GM23338 (cell line): ENCODE measurements around the gene NEK10. TPM values are rescaled to one million over a fixed set of nuclear protein-coding genes. Genes with fewer than 3 reads are reported as not detected.

Experiments used
- ATAC-seq: fragments of 200-7000 bp; cut with Tn5 transposase; 3 replicates; pipeline ENCODE4 v1.9.1; 2020
- DNase-seq: peaks from one replicate; pipeline ENCODE4 v3.0.0-alpha.2; 2015; ENCODE audit warnings: low spot score
- H2AFZ ChIP-seq: fragments of 200-600 bp; sonication (generic); 2 replicates; pipeline ENCODE4 v1.8.0; 2016; ENCODE audit warnings: antibody characterized with exemption, mild to moderate bottlenecking, moderate library complexity
- H3F3A ChIP-seq: fragments of 200-600 bp; sonication (generic); replicated peaks from 2 replicates; pipeline ENCODE4 v1.8.0; 2017; ENCODE audit warnings: antibody characterized with exemption, mixed run types, low read depth
- H3K27ac ChIP-seq: fragments of 200-600 bp; sonication (generic); 2 replicates; pipeline ENCODE4 v1.6.1; 2016; ENCODE audit warnings: low read depth
- H3K27me3 ChIP-seq: fragments of 200-600 bp; sonication (generic); 2 replicates; pipeline ENCODE4 v1.8.0; 2016; ENCODE audit warnings: mild to moderate bottlenecking, mixed run types, moderate library complexity; ENCODE audit not compliant: insufficient read depth
- H3K36me3 ChIP-seq: fragments of 200-600 bp; sonication (generic); 2 replicates; pipeline ENCODE4 v1.8.0; 2016; ENCODE audit warnings: mild to moderate bottlenecking; ENCODE audit not compliant: insufficient read depth
- H3K4me1 ChIP-seq: fragments of 200-600 bp; sonication (generic); 2 replicates; pipeline ENCODE4 v1.8.0; 2016; ENCODE audit warnings: mild to moderate bottlenecking, moderate library complexity; ENCODE audit not compliant: insufficient read depth
- H3K4me2 ChIP-seq: fragments of 200-600 bp; sonication (generic); 2 replicates; pipeline ENCODE4 v1.7.1; 2017; ENCODE audit warnings: mixed run types
- H3K4me3 ChIP-seq: fragments of 200-600 bp; sonication (generic); 2 replicates; pipeline ENCODE4 v1.6.1; 2016; ENCODE audit warnings: mixed run types
- H3K79me2 ChIP-seq: fragments of 200-600 bp; sonication (generic); replicated peaks from 2 replicates; pipeline ENCODE4 v1.8.0; 2017; ENCODE audit warnings: mild to moderate bottlenecking; ENCODE audit not compliant: insufficient read depth
- H3K9me2 ChIP-seq: fragments of 200-600 bp; sonication (generic); 2 replicates; pipeline ENCODE4 v1.8.0; 2017; ENCODE audit not compliant: insufficient read depth
- H4K20me1 ChIP-seq: fragments of 200-600 bp; sonication (generic); replicated peaks from 2 replicates; pipeline ENCODE4 v1.8.0; 2017; ENCODE audit warnings: mild to moderate bottlenecking; ENCODE audit not compliant: insufficient read depth
- H3K27ac Mint-ChIP-seq: 2 replicates; pipeline ENCODE4 v1.8.0; 2020; ENCODE audit warnings: inconsistent platforms, mild to moderate bottlenecking, moderate library complexity, mixed read lengths
- H3K27me3 Mint-ChIP-seq: 3 replicates; pipeline ENCODE4 v1.8.0; 2022; ENCODE audit warnings: low read depth, mild to moderate bottlenecking, moderate library complexity, mixed read lengths, inconsistent platforms; ENCODE audit not compliant: insufficient read depth, poor library complexity
- H3K36me3 Mint-ChIP-seq: 3 replicates; pipeline ENCODE4 v1.8.0; 2021; ENCODE audit warnings: low read depth, mild to moderate bottlenecking, inconsistent platforms, moderate library complexity, mixed read lengths
- H3K4me1 Mint-ChIP-seq: 3 replicates; pipeline ENCODE4 v1.8.0; 2020; ENCODE audit warnings: mild to moderate bottlenecking, inconsistent platforms, mixed read lengths
- H3K4me3 Mint-ChIP-seq: 3 replicates; pipeline ENCODE4 v1.8.0; 2021; ENCODE audit warnings: moderate library complexity, mild to moderate bottlenecking, inconsistent platforms, mixed read lengths
- H3K9me3 Mint-ChIP-seq: 3 replicates; pipeline ENCODE4 v1.8.0; 2020; ENCODE audit warnings: moderate library complexity, mild to moderate bottlenecking, inconsistent platforms, mixed read lengths
- CREB1 ChIP-seq: fragments of 250-450 bp; sonication (Bioruptor Pico); IDR thresholded peaks from 2 replicates; pipeline ENCODE4 v1.5.0; 2020; ENCODE audit warnings: low read depth, mild to moderate bottlenecking, moderate library complexity
- CTCF ChIP-seq, 2 experiments: fragments of 200-600 bp in 1 of 2; sonication (generic) in 1 of 2; conservative IDR thresholded peaks; 2 replicates each; pipeline versions ENCODE4 v1.5.1 to v1.6.1; 2016 to 2017; ENCODE audit warnings: antibody characterized with exemption in 2 of 2, low read depth in 2 of 2, mild to moderate bottlenecking in 2 of 2, moderate library complexity in 1 of 2
- ETS1 ChIP-seq: IDR thresholded peaks from 2 replicates; pipeline ENCODE4 v1.6.1; 2016; ENCODE audit warnings: antibody characterized with exemption
- EZH2 ChIP-seq: fragments of 200-600 bp; sonication (generic); IDR thresholded peaks from one replicate; pipeline ENCODE4 v1.8.0; 2017; ENCODE audit warnings: antibody characterized with exemption, mild to moderate bottlenecking, low read depth; ENCODE audit not compliant: unreplicated experiment
- EZH2phosphoT487 ChIP-seq: fragments of 200-600 bp; sonication (generic); IDR thresholded peaks from one replicate; pipeline ENCODE4 v1.8.1; 2018; ENCODE audit warnings: antibody characterized with exemption; ENCODE audit not compliant: unreplicated experiment
- JUNB ChIP-seq: IDR thresholded peaks from one replicate; pipeline ENCODE4 v1.6.1; 2016; ENCODE audit warnings: antibody characterized with exemption; ENCODE audit not compliant: unreplicated experiment
- NANOG ChIP-seq: IDR thresholded peaks from 2 replicates; pipeline ENCODE4 v1.6.1; 2016; ENCODE audit warnings: antibody characterized with exemption, borderline replicate concordance
- POLR2AphosphoS5 ChIP-seq: IDR thresholded peaks from 2 replicates; pipeline ENCODE4 v1.6.1; 2016; ENCODE audit warnings: antibody characterized with exemption, low read depth
- REST ChIP-seq: IDR thresholded peaks from one replicate; pipeline ENCODE4 v1.6.1; 2018; ENCODE audit warnings: antibody characterized with exemption; ENCODE audit not compliant: unreplicated experiment
- STAT1 ChIP-seq: IDR thresholded peaks from one replicate; pipeline ENCODE4 v1.6.1; 2016; ENCODE audit warnings: antibody characterized with exemption; ENCODE audit not compliant: unreplicated experiment
- ZNF114 ChIP-seq: fragments of 250-450 bp; sonication (Bioruptor Pico); IDR thresholded peaks from 2 replicates; pipeline ENCODE4 v1.5.0; 2020; ENCODE audit warnings: mild to moderate bottlenecking, moderate library complexity
- ZNF331 ChIP-seq: fragments of 250-450 bp; sonication (Bioruptor Pico); IDR thresholded peaks from 2 replicates; pipeline ENCODE4 v1.5.0; 2020; ENCODE audit warnings: low read depth, mild to moderate bottlenecking, moderate library complexity
- ZNF462 ChIP-seq: fragments of 250-450 bp; sonication (Bioruptor Pico); IDR thresholded peaks from 2 replicates; pipeline ENCODE4 v1.5.0; 2020; ENCODE audit warnings: mild to moderate bottlenecking, moderate library complexity
- polyA plus RNA-seq: library from polyadenylated mRNA; unstranded; fragments of >200 nt; fragmentation: Nextera tagmentation; extraction: Ambion mirVana; gene quantifications from 2 replicates; pipeline ENCODE4 v1.2.1, GENCODE V29; 2016
- total RNA-seq: library from RNA; depleted of rRNA; stranded (reverse); fragments of >200 nt; shearing (Covaris generic); gene quantifications from 2 replicates; pipeline ENCODE4 v1.2.3, GENCODE V29; 2014

NEK10 gene
- total and polyA plus RNA-seq, 2 experiments from 2014 or later = 0.55 to 2.0 TPM

GRCh38 chr3:27114684-27115083 lies 254.5 kb downstream of the NEK10 start:
- H3K27ac Mint-ChIP-seq = no peak overlapping the region
- TF ChIP-seq STAT1 (no peak), ZNF331 (no peak), ZNF462 (CRISPR knock-in tag) (no peak), ETS1 (no peak), REST (no peak), ZNF114 (CRISPR knock-in tag) (no peak), CTCF (conservative IDR thresholded peaks at IDR 0.05; ENCODE audit: low read depth in 2 of 2) (no peak), POLR2AphosphoS5 (no peak), NANOG (no peak), EZH2phosphoT487 (no peak), CREB1 (CRISPR knock-in tag) (no peak), JUNB (no peak), EZH2 (no peak)
- Histone ChIP-seq H3K4me1 (peaks cover 4% of the 10 kb centered on the region), H3K9me2 (peaks cover 4% of the 10 kb centered on the region; the same call in 1 of the 2 replicates), H3K36me3 (no peaks in the 10 kb centered on the region), H4K20me1 (no peaks in the 10 kb centered on the region), H3K27me3 (no peaks in the 10 kb centered on the region), H3K4me3 (no peak overlapping the region), H3F3A (no peaks in the 10 kb centered on the region), H3K79me2 (no peaks in the 10 kb centered on the region), H3K4me2 (no peak overlapping the region), H3K27ac (no peak overlapping the region), H2AFZ (no peak overlapping the region)
- H3K36me3 Mint-ChIP-seq = peaks cover 3% of the 10 kb centered on the region; the same call in 2 of the 3 replicates
- no peak overlapping the region for H3K4me3 Mint-ChIP-seq
- peaks cover 3% of the 10 kb centered on the region; the same call in 1 of the 3 replicates for H3K4me1 Mint-ChIP-seq
- DNase-seq = no peak
- H3K27me3 Mint-ChIP-seq = no peaks in the 10 kb centered on the region
- ATAC-seq = no peak
- H3K9me3 Mint-ChIP-seq = peaks cover 2% of the 10 kb centered on the region; the same call in 1 of the 3 replicates
